GM19043 (cell line): Measurements from ENCODE around the gene TIMM13.
"Not testable (repeated sequence)": the region's sequence is repeated elsewhere in the genome, so short reads cannot be mapped to it uniquely, and the experiment has no call there.

Source experiments
- ATAC-seq: cut with Tn5 transposase; IDR thresholded peaks from one replicate; pipeline ENCODE4 v1.9.1; 2021; ENCODE audit warnings: low read depth; ENCODE audit not compliant: unreplicated experiment

TIMM13 gene

GRCh38 chr19:2432131-2432848 lies 4.9 kb upstream of the TIMM13 start:
- ATAC-seq = no peak

- no peak for ATAC-seq
Measured at GRCh38 chr19:2431318-2432055, 4.1 kb upstream of the TIMM13 start.

GRCh38 chr19:2429917-2430535 lies 2.6 kb upstream of the TIMM13 start:
- no peak for ATAC-seq

- no peak for ATAC-seq
Measured at GRCh38 chr19:2428756-2429711, 1.6 kb upstream of the TIMM13 start.

- no peak for ATAC-seq
Measured at GRCh38 chr19:2428321-2428690, 920 bp upstream of the TIMM13 start.

- peak; percentile 7 for ATAC-seq
Measured at GRCh38 chr19:2426611-2427428, 566 bp downstream of the TIMM13 start.

- ATAC-seq = no peak
Measured at GRCh38 chr19:2425622-2426581, 1.5 kb downstream of the TIMM13 start.

GRCh38 chr19:2424686-2425621 lies 2.4 kb downstream of the TIMM13 start:
- ATAC-seq = no peak

- no peak for ATAC-seq
Measured at GRCh38 chr19:2423915-2424685, 3.3 kb downstream of the TIMM13 start.

- ATAC-seq = no peak
Measured at GRCh38 chr19:2423071-2423914, 4.1 kb downstream of the TIMM13 start.

- no peak for ATAC-seq
Measured at GRCh38 chr19:2421581-2422306, 5.6 kb downstream of the TIMM13 start.

- no peak for ATAC-seq
Measured at GRCh38 chr19:2420490-2420889, 6.9 kb downstream of the TIMM13 start.

GRCh38 chr19:2419754-2420153 lies 7.6 kb downstream of the TIMM13 start:
- ATAC-seq = no peak

GRCh38 chr19:2417881-2418406 lies 9.4 kb downstream of the TIMM13 start:
- no peak for ATAC-seq

GRCh38 chr19:2417436-2417835 lies 9.9 kb downstream of the TIMM13 start:
- ATAC-seq = not testable (repeated sequence)
